Omental fat pad (tissue), 4 donors: ENCODE data around the gene NUTM2F. TPM values are rescaled to one million over a fixed set of nuclear protein-coding genes. Genes with fewer than 3 reads are reported as not detected.
A peak's percentile ranks its signal among the peaks of the same experiment; 100 is the strongest.
"Not testable (repeated sequence)": the region's sequence is repeated elsewhere in the genome, so short reads cannot be mapped to it uniquely, and the experiment has no call there.

Experiments
- ATAC-seq: fragments of 150-250 bp; one replicate; pipeline ENCODE4 v1.9.1; 2016; ENCODE audit warnings: mild to moderate bottlenecking, moderate library complexity; ENCODE audit not compliant: low FRiP score
- DNase-seq: peaks from one replicate; pipeline ENCODE4 v3.0.0-alpha.2; 2019; ENCODE audit warnings: low spot score
- total RNA-seq, 4 donors: library from RNA; depleted of rRNA; stranded (reverse); fragments of >200 nt; gene quantifications; one replicate each; pipeline ENCODE4 v1.1.0, GENCODE V29; 2016

NUTM2F gene
- not detected for total RNA-seq

- ATAC-seq, DNase-seq: not testable (repeated sequence)
Observed at GRCh38 chr9:94328544-94328943, at the start of gene NUTM2F. Gene NUTM2F (minus strand): TSS chr9:94328644. CDS start chr9:94328623, 21 bp downstream.

DNA sequence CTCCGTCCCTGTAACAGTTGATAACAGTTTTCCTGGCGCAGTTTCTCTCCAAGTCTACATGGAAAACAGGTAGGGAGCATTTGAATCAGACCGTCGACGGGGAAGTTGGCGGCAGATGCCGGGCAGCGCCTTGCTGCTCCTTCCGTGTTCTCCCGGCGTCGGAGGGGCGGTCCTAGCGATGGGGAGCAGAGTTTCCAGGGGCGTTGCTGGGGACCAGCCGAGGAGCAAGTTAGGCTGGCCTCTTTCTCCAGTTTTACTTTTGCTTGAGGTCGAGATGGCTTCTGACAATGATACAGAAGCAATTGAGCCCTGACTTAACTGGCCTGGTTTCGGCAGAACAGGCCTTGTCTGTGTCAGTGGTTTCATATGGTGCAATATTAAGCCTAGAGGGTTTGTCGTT, 46.8 kb upstream of the NUTM2F start:
- ATAC-seq: peak; percentile 56
- not testable (repeated sequence) for DNase-seq

- peak; percentile 71 for DNase-seq
- peak; percentile 100 for ATAC-seq
Observed at GRCh38 chr9:94374176-94375056, 46.0 kb upstream of the NUTM2F start.

GRCh38 chr9:94373779-94374175, 45.3 kb upstream of the NUTM2F start:
- DNase-seq, ATAC-seq: not testable (repeated sequence)

GRCh38 chr9:94370266-94370665, 41.8 kb upstream of the NUTM2F start:
- not testable (repeated sequence) for DNase-seq, ATAC-seq

GRCh38 chr9:94364093-94364614, 35.7 kb upstream of the NUTM2F start:
- ATAC-seq, DNase-seq: not testable (repeated sequence)

- ATAC-seq, DNase-seq: not testable (repeated sequence)
Observed at GRCh38 chr9:94357158-94357557, 28.7 kb upstream of the NUTM2F start.

DNA sequence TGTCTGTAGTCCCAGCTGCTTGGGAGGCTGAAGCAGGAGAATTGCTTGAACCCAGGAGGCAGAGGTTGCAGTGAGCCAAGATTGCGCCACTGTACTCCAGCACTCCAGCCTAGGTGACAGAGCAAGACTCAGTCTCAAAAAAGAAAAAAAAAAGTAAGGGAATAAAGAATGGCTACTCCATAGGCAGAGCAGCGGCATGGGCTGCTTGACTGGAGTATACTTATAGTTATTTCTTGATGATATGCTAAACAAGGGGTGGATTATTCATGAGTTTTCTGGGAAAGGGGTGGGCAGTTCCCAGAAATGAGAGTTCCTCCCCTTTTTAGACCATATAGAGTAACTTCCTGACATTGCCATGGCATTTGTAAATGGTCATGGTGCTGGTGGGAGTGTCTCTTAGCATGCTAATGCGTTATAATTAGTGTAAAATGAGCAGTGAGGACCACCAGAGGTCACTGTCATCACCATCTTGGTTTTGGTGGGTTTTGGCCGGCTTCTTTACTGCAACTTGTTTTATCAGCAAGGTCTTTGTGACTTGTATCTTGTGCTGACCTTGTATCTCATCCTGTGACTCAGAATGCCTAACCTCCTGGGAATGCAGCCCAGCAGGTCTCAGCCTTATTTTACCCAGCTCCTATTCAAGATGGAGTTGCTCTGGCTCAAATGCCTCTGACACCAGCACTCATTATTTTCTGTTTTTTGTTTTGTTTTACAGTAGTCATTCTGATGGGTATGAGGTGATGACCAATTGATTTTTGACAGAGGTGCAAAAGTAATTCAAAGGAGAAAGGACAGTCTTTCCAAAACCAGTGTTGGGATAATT, 23.7 kb upstream of the NUTM2F start:
- not testable (repeated sequence) for ATAC-seq, DNase-seq

DNA sequence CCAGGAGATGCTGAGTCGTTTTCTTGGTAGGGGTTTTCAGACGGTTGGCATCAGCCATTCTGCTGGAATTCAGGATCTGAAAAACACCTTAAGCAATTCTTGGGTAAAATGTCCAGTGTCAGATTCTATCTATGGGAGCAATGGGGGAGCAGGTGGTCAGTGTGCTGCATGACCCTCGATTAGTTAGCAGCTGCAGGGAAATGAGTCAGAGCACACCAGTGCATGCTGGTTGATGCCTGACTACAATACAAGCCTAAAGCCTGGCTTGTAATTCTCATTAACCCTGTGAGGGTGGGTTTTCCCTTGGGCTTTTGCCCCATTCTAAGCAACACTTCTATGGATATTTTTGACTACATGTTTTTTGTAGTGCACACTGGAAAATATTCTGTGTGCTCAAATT, 20.3 kb upstream of the NUTM2F start:
- ATAC-seq: not testable (repeated sequence)

DNA sequence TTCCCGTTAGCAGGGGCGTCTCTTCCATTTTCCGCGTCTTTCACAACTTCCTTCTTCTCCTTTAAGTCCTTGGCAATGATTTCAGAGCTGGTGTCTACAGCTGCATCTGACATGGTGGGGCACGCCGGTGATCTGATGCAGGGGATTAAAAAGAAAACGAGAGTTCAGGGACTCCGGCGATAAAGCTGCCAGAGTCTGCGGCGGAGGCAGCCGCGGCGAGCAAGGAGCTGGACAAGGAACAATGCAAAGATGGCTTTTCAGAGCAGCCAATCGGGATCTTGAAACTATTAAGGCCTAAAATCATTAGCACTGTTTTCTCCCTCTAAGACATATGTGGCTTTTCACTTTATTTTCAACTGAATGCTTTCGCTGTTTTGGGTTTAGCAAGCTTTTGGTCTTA, 19.0 kb upstream of the NUTM2F start:
- ATAC-seq, DNase-seq: not testable (repeated sequence)

More for the DNA sequence above, 20.3 kb upstream of the NUTM2F start:
- not testable (repeated sequence) for DNase-seq

GRCh38 chr9:94341703-94342102, 13.3 kb upstream of the NUTM2F start:
- ATAC-seq, DNase-seq: not testable (repeated sequence)

GRCh38 chr9:94340750-94341149, 12.3 kb upstream of the NUTM2F start:
- ATAC-seq: peak; percentile 23
- DNase-seq: not testable (repeated sequence)

DNA sequence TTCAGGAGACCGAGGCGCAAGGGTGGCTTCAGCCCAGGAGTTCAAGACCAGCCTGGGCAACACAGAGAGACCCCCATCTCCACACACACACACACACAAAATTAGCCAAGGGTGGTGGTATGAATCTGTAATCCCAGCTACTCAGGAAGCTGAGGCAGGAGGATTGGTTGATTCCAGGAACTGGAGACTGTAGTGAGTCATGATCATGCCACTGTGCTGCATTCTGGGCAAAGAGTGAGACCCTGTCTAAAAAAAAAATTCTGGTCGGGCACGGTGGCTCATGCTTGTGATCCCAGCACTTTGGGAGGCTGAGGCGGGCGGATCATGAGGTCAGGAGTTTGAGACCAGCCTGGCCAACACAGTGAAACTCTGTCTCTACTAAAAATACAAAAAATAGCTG, 11.2 kb upstream of the NUTM2F start:
- DNase-seq, ATAC-seq: not testable (repeated sequence)

DNA sequence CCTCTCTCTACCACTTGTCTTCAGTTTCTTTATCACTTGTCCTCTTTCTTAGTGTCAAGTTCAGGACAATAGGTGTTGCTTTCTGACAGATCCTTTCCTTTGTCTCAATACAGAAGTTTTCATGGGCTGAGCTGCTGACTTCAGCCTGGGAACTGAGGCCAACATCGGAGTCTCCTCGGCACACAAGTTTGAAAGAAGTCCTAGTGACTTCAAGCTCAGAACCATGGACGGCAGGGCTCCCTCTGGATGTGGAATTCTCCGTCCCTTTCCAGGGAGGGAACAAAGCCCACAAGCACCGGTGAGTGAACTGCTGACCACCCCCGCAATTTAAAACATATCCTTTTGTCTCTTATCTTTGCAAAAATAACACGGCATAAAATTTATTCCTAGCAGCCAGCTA, 10.3 kb upstream of the NUTM2F start:
- not testable (repeated sequence) for DNase-seq, ATAC-seq

DNA sequence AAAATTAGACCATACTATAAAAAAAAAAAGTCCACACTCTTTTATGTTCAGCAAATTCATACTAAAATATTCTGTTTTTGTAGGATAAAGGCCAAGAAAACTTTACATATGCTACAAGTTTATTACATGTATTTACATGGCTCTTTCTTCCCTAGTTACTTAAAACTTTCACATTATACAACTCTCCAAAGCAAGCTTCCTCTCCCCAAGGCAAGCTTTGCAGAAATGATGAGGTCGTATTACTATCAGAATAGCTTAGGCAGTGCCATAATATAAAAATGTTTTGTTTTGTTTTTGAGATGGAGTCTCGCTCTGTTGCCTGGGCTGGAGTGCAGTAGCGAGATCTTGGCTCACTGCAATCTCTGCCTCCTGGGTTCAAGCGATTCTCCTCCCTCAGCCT, 8.0 kb upstream of the NUTM2F start:
- not testable (repeated sequence) for ATAC-seq

DNA sequence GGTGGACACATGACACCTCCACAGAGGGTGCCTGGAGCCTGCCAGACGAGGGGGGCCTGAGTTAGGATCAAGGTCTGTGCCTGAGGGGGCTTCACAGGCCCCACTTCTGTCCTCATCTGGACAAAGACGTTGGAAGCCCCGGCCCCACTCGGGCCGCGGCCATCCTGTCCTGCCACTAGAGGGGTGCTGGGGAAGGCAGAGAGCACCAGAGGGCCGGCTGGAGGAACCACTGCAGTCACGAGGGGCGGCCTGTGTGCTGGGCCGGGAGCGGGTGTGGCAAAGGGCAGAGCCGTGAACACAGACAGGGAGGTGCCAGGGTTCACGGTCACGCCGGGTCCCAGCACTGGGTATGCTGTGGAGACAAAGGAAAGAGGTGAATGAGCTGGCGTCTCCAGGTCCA, 2.9 kb downstream of the NUTM2F start:
- not testable (repeated sequence) for ATAC-seq, DNase-seq

More for the DNA sequence above, 8.0 kb upstream of the NUTM2F start:
- not testable (repeated sequence) for DNase-seq

GRCh38 chr9:94323153-94323798, 5.2 kb downstream of the NUTM2F start:
- not testable (repeated sequence) for DNase-seq, ATAC-seq

GRCh38 chr9:94322342-94322940, 6.0 kb downstream of the NUTM2F start:
- ATAC-seq, DNase-seq: not testable (repeated sequence)
